OCI-LY3 (cell line): ENCODE data around the gene SLC23A1.

Experiments used
- CTCF ChIP-seq: fragments of 200-600, 300-600 bp; sonication (generic); IDR thresholded peaks from 2 replicates; pipeline ENCODE4 v1.5.1; 2014; ENCODE audit warnings: antibody characterized with exemption, low read length, low read depth
- EZH2phosphoT487 ChIP-seq: fragments of 200-600 bp; shearing (Covaris generic); IDR thresholded peaks from 2 replicates; pipeline ENCODE4 v1.6.1; 2018; ENCODE audit warnings: antibody characterized with exemption, mixed run types, low read depth

- TF ChIP-seq CTCF (no peak), EZH2phosphoT487 (no peak)
Observed at GRCh38 chr5:139335811-139336210, 47.3 kb downstream of the SLC23A1 start.
